ENCODE data around the gene GAK. TPM values are rescaled to one million over a fixed set of nuclear protein-coding genes. Genes with fewer than 3 reads are reported as not detected.

Gene GAK
- total RNA-seq, 1 donor from 2014 or later: 86.9 TPM

- Mint-ChIP-seq H3K27me3 (ENCODE audit: low read depth, unreplicated experiment) (no peaks in the 10 kb centered on the region), H3K27ac (ENCODE audit: unreplicated experiment) (no peak overlapping the region), H3K4me3 (ENCODE audit: unreplicated experiment) (no peak overlapping the region), H3K9me3 (ENCODE audit: unreplicated experiment) (no peaks in the 10 kb centered on the region), H3K4me1 (ENCODE audit: low read depth, unreplicated experiment) (no peaks in the 10 kb centered on the region), H3K36me3 (ENCODE audit: low read depth, unreplicated experiment) (peaks cover 11% of the 10 kb centered on the region)
- no peak for FAIRE-seq
- peaks cover 62% of the 10 kb centered on the region for H3K79me2 ChIP-seq (ENCODE audit: insufficient read depth, low read length)
- no peak overlapping the region for H3K27ac ChIP-seq (ENCODE audit: low read depth, low read length)
- no peak for TF ChIP-seq EZH2 (IDR thresholded peaks at IDR 0.05; ENCODE audit: insufficient read depth, low read length)
- no peak for TF ChIP-seq CTCF (IDR thresholded peaks at IDR 0.05; ENCODE audit: insufficient read depth, low read depth, low read length)
- H3K4me1 ChIP-seq (ENCODE audit: insufficient read depth, low read length): peaks cover 9% of the 10 kb centered on the region
- peaks cover 3% of the 10 kb centered on the region for H3K36me3 ChIP-seq (ENCODE audit: insufficient read depth, low read length)
- no peaks in the 10 kb centered on the region for H3K9me3 ChIP-seq (ENCODE audit: insufficient read depth, low read depth, low read length)
- no peak overlapping the region for H3K4me3 ChIP-seq (ENCODE audit: insufficient read depth, low read depth, low read length)
- H2AFZ ChIP-seq (ENCODE audit: low read depth, low read length): no peak overlapping the region
- no peaks in the 10 kb centered on the region for H3K27me3 ChIP-seq (ENCODE audit: insufficient read depth, low read length)
- H3K9ac ChIP-seq (ENCODE audit: low read length): no peak overlapping the region
- DNase-seq (ENCODE audit: low read depth): no peak
- peaks cover 85% of the 10 kb centered on the region for H4K20me1 ChIP-seq (ENCODE audit: insufficient read depth, low read length)
- no peak overlapping the region for H3K4me2 ChIP-seq (ENCODE audit: low read length)
These were observed 23.0 kb downstream of the GAK start for GRCh38 chr4:909131-909571.

GRCh38 chr4:907691-908425 lies 24.3 kb downstream of the GAK start:
- Mint-ChIP-seq H3K27ac (ENCODE audit: unreplicated experiment) (no peak overlapping the region), H3K4me1 (ENCODE audit: low read depth, unreplicated experiment) (no peaks in the 10 kb centered on the region), H3K36me3 (ENCODE audit: low read depth, unreplicated experiment) (peaks cover 11% of the 10 kb centered on the region), H3K9me3 (ENCODE audit: unreplicated experiment) (no peaks in the 10 kb centered on the region), H3K4me3 (ENCODE audit: unreplicated experiment) (no peak overlapping the region), H3K27me3 (ENCODE audit: low read depth, unreplicated experiment) (no peaks in the 10 kb centered on the region)
- Histone ChIP-seq H3K9me3 (ENCODE audit: insufficient read depth, low read depth, low read length) (no peaks in the 10 kb centered on the region), H3K4me3 (ENCODE audit: insufficient read depth, low read depth, low read length) (no peak overlapping the region), H3K9ac (ENCODE audit: low read length) (no peak overlapping the region), H3K79me2 (ENCODE audit: insufficient read depth, low read length) (peaks cover 53% of the 10 kb centered on the region), H2AFZ (ENCODE audit: low read depth, low read length) (no peak overlapping the region), H4K20me1 (ENCODE audit: insufficient read depth, low read length) (peaks cover 81% of the 10 kb centered on the region), H3K27me3 (ENCODE audit: insufficient read depth, low read length) (no peaks in the 10 kb centered on the region), H3K4me2 (ENCODE audit: low read length) (peak overlapping the region; percentile 46), H3K36me3 (ENCODE audit: insufficient read depth, low read length) (peaks cover 3% of the 10 kb centered on the region), H3K4me1 (ENCODE audit: insufficient read depth, low read length) (peaks cover 9% of the 10 kb centered on the region), H3K27ac (ENCODE audit: low read depth, low read length) (no peak overlapping the region)
- no peak for TF ChIP-seq CTCF (IDR thresholded peaks at IDR 0.05; ENCODE audit: insufficient read depth, low read depth, low read length)
- no peak for TF ChIP-seq EZH2 (IDR thresholded peaks at IDR 0.05; ENCODE audit: insufficient read depth, low read length)
- FAIRE-seq (no peak), DNase-seq (ENCODE audit: low read depth) (peak; percentile 74)

- Mint-ChIP-seq H3K36me3 (ENCODE audit: low read depth, unreplicated experiment) (peaks cover 11% of the 10 kb centered on the region), H3K27me3 (ENCODE audit: low read depth, unreplicated experiment) (no peaks in the 10 kb centered on the region), H3K4me3 (ENCODE audit: unreplicated experiment) (no peak overlapping the region), H3K9me3 (ENCODE audit: unreplicated experiment) (no peaks in the 10 kb centered on the region), H3K4me1 (ENCODE audit: low read depth, unreplicated experiment) (no peaks in the 10 kb centered on the region), H3K27ac (ENCODE audit: unreplicated experiment) (no peak overlapping the region)
- peaks cover 9% of the 10 kb centered on the region for H3K4me1 ChIP-seq (ENCODE audit: insufficient read depth, low read length)
- peaks cover 82% of the 10 kb centered on the region for H4K20me1 ChIP-seq (ENCODE audit: insufficient read depth, low read length)
- H3K9ac ChIP-seq (ENCODE audit: low read length): no peak overlapping the region
- H3K4me3 ChIP-seq (ENCODE audit: insufficient read depth, low read depth, low read length): no peak overlapping the region
- H3K79me2 ChIP-seq (ENCODE audit: insufficient read depth, low read length): peaks cover 49% of the 10 kb centered on the region
- H3K36me3 ChIP-seq (ENCODE audit: insufficient read depth, low read length): peaks cover 3% of the 10 kb centered on the region
- no peak overlapping the region for H2AFZ ChIP-seq (ENCODE audit: low read depth, low read length)
- no peak overlapping the region for H3K27ac ChIP-seq (ENCODE audit: low read depth, low read length)
- no peaks in the 10 kb centered on the region for H3K9me3 ChIP-seq (ENCODE audit: insufficient read depth, low read depth, low read length)
- TF ChIP-seq EZH2 (IDR thresholded peaks at IDR 0.05; ENCODE audit: insufficient read depth, low read length): no peak
- TF ChIP-seq CTCF (IDR thresholded peaks at IDR 0.05; ENCODE audit: insufficient read depth, low read depth, low read length): no peak
- no peak for DNase-seq (ENCODE audit: low read depth)
- no peaks in the 10 kb centered on the region for H3K27me3 ChIP-seq (ENCODE audit: insufficient read depth, low read length)
- H3K4me2 ChIP-seq (ENCODE audit: low read length): no peak overlapping the region
- FAIRE-seq: no peak
These were observed 25.1 kb downstream of the GAK start for GRCh38 chr4:907103-907400.

Data from astrocyte (in vitro differentiated cells and primary cell).